ENCODE measurements around the gene SPOUT1.

GRCh38 chr9:128805661-128806060 is 23.9 kb downstream of the SPOUT1 start:
- no peak for TF ChIP-seq RFX5 (IDR thresholded peaks at IDR 0.05; ENCODE audit: low read depth, low read length)
- no peak for TF ChIP-seq CTCF (IDR thresholded peaks at IDR 0.05 in 2 of 3, conservative IDR thresholded peaks at IDR 0.05 in 1 of 3; ENCODE audit: control insufficient read depth in 2 of 3, extremely low read depth in 1 of 3, insufficient read depth in 1 of 3, low read depth in 3 of 3, low read length in 3 of 3)
- no peak; the same call in 1 of the 2 replicates for TF ChIP-seq POLR2AphosphoS5 (IDR thresholded peaks at IDR 0.05; ENCODE audit: low read length)
- TF ChIP-seq SPI1 (IDR thresholded peaks at IDR 0.05; ENCODE audit: borderline replicate concordance, insufficient read depth, low read depth, low read length) = no peak
- TF ChIP-seq CHD1 (IDR thresholded peaks at IDR 0.05; ENCODE audit: low read depth, low read length) = no peak
- no peak for TF ChIP-seq POLR2A (IDR thresholded peaks at IDR 0.05; ENCODE audit: low read depth, low read length)
- no peak for TF ChIP-seq EP300 (IDR thresholded peaks at IDR 0.05; ENCODE audit: borderline replicate concordance in 1 of 2, control insufficient read depth in 1 of 2, low read depth in 2 of 2, low read length in 2 of 2)
- no peak for TF ChIP-seq IRF3 (IDR thresholded peaks at IDR 0.05)
- no peak for TF ChIP-seq BRCA1 (IDR thresholded peaks at IDR 0.05; ENCODE audit: low read depth, low read length)
- no peak for TF ChIP-seq RAD51 (IDR thresholded peaks at IDR 0.05)
- no peak for TF ChIP-seq SREBF2 (IDR thresholded peaks at IDR 0.05; ENCODE audit: low read length)
- TF ChIP-seq JUNB (IDR thresholded peaks at IDR 0.05) = no peak
- no peak for TF ChIP-seq USF2 (IDR thresholded peaks at IDR 0.05; ENCODE audit: borderline replicate concordance, low read depth, low read length)
- TF ChIP-seq FOS (IDR thresholded peaks at IDR 0.05; ENCODE audit: borderline replicate concordance, extremely low read depth, insufficient read length) = no peak

Data from GM12878 (cell line).